ENCODE results near the gene MCM8.

DNA sequence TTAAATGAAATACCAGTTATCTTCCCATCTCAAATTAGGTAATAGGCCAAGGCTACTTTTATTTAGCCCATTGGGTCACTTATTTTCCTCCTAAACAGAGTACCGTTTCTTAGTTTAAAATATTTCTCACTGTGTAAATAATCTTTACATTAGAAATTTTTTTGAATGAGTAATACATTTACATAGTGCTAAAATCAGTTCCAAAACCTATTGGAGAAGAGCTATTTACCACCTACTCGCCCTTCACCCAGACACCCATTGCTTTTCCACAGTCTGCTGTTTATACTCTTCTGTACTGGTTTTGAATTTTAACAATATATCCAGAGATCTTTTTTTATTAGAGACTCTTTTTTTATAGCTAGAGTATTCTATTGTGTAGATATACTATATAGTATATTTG lies 36.9 kb downstream of the MCM8 start:
- TF ChIP-seq, protein P1, sequence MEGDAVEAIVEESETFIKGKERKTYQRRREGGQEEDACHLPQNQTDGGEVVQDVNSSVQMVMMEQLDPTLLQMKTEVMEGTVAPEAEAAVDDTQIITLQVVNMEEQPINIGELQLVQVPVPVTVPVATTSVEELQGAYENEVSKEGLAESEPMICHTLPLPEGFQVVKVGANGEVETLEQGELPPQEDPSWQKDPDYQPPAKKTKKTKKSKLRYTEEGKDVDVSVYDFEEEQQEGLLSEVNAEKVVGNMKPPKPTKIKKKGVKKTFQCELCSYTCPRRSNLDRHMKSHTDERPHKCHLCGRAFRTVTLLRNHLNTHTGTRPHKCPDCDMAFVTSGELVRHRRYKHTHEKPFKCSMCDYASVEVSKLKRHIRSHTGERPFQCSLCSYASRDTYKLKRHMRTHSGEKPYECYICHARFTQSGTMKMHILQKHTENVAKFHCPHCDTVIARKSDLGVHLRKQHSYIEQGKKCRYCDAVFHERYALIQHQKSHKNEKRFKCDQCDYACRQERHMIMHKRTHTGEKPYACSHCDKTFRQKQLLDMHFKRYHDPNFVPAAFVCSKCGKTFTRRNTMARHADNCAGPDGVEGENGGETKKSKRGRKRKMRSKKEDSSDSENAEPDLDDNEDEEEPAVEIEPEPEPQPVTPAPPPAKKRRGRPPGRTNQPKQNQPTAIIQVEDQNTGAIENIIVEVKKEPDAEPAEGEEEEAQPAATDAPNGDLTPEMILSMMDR (IDR thresholded peaks at IDR 0.05): no peak
- TF ChIP-seq POLR2A (IDR thresholded peaks at IDR 0.05; ENCODE audit: low read depth) (no peak), POLR2AphosphoS5 (IDR thresholded peaks at IDR 0.05) (no peak), EP300 (IDR thresholded peaks at IDR 0.05) (no peak)
